Embryonic facial prominence (tissue), 1 donor: ENCODE results near the gene PHF11.

Experiments used
- DNase-seq: peaks from one replicate; pipeline ENCODE4 v3.0.0-alpha.2; 2016; ENCODE audit errors: extremely low spot score

Gene PHF11

GRCh38 chr13:49498206-49498605 is 2.5 kb downstream of the PHF11 start:
- DNase-seq = no peak

- no peak for DNase-seq
These were observed 4.3 kb downstream of the PHF11 start for GRCh38 chr13:49499889-49500660.

GRCh38 chr13:49502954-49503353 is 7.2 kb downstream of the PHF11 start:
- no peak for DNase-seq

- DNase-seq = no peak
These were observed 8.2 kb downstream of the PHF11 start for GRCh38 chr13:49503951-49504350.

- DNase-seq = no peak
These were observed 16.8 kb downstream of the PHF11 start for GRCh38 chr13:49512578-49512977.

GRCh38 chr13:49516467-49516866 is 20.7 kb downstream of the PHF11 start:
- no peak for DNase-seq

GRCh38 chr13:49517461-49517860 is 21.7 kb downstream of the PHF11 start:
- no peak for DNase-seq

GRCh38 chr13:49521224-49521623 is 25.5 kb downstream of the PHF11 start:
- no peak for DNase-seq

GRCh38 chr13:49524740-49525501 is 29.2 kb downstream of the PHF11 start:
- no peak for DNase-seq

- no peak for DNase-seq
These were observed 31.4 kb downstream of the PHF11 start for GRCh38 chr13:49527123-49527522.

- DNase-seq = no peak
These were observed 32.4 kb downstream of the PHF11 start for GRCh38 chr13:49528161-49528560.

- DNase-seq = no peak
These were observed 34.7 kb downstream of the PHF11 start for GRCh38 chr13:49530457-49530856.

- DNase-seq = no peak
These were observed 36.8 kb downstream of the PHF11 start for GRCh38 chr13:49532593-49532992.

GRCh38 chr13:49533011-49533410 is 37.3 kb downstream of the PHF11 start:
- no peak for DNase-seq

- DNase-seq = no peak
These were observed 38.0 kb downstream of the PHF11 start for GRCh38 chr13:49533591-49534269.

- DNase-seq = no peak
These were observed 40.6 kb downstream of the PHF11 start for GRCh38 chr13:49536144-49536873.

- DNase-seq = no peak
These were observed 42.7 kb downstream of the PHF11 start for GRCh38 chr13:49538404-49538803.

- DNase-seq = no peak
These were observed 43.6 kb downstream of the PHF11 start for GRCh38 chr13:49539313-49539712.

- no peak for DNase-seq
These were observed 44.0 kb downstream of the PHF11 start for GRCh38 chr13:49539746-49540145.

- no peak for DNase-seq
These were observed 44.8 kb downstream of the PHF11 start for GRCh38 chr13:49540552-49540951.

GRCh38 chr13:49543656-49544055 is 47.9 kb downstream of the PHF11 start:
- no peak for DNase-seq

GRCh38 chr13:49545661-49546060 is 49.9 kb downstream of the PHF11 start:
- no peak for DNase-seq
